ENCODE data around the gene USP9X.
A peak's percentile ranks its signal among the peaks of the same experiment; 100 is the strongest.

DNA sequence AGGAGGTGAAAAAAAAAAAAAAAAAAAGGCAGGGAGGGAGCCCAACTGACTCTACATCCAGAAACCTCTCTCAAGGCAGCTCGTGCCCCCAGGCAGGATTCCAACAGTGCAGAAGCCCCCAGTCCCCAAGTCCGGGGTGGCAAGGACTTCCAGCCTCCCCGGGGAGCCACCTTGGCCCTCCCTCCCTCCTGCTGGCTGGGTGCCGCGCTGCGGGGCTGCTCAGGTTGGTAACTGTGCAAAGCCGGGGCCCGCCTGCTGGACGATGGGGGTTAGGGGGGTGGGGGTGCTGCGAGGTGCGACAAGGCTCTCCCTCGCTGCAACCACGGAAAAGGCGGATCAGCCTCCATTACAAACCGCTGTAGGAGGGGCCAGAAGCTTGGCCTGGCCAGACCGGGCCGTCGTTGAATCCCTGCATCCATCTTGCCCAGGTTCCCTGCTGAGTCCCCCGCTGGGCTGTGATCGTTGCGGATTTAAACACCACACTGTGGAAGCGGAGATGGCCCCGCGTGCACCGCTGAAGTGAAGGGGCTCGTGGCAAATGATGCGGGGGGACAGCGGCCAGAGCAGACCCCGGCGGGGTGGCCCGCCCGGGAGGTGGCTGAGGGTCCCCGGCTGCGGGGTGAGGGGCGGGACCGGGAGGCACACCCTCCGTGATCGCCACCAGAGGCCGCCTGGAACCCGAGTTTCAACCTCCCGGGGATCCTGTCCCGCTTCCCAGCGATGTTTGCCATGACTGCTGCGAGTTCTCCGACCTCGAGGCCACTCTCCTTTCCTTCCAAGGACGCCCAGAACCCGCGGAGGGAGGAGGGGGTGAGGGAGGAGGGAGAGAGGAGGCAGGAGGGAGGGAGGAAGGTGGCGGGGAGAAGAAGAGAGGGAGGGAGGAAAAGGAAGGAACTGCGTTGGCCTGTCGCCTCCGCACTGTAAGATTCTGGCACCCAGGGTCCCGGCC is 190.7 kb downstream of the USP9X start:
- TF ChIP-seq, protein P1, sequence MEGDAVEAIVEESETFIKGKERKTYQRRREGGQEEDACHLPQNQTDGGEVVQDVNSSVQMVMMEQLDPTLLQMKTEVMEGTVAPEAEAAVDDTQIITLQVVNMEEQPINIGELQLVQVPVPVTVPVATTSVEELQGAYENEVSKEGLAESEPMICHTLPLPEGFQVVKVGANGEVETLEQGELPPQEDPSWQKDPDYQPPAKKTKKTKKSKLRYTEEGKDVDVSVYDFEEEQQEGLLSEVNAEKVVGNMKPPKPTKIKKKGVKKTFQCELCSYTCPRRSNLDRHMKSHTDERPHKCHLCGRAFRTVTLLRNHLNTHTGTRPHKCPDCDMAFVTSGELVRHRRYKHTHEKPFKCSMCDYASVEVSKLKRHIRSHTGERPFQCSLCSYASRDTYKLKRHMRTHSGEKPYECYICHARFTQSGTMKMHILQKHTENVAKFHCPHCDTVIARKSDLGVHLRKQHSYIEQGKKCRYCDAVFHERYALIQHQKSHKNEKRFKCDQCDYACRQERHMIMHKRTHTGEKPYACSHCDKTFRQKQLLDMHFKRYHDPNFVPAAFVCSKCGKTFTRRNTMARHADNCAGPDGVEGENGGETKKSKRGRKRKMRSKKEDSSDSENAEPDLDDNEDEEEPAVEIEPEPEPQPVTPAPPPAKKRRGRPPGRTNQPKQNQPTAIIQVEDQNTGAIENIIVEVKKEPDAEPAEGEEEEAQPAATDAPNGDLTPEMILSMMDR (IDR thresholded peaks at IDR 0.05) = peak; percentile 20; the same call in 1 of the 2 replicates
- TF ChIP-seq ZFX (IDR thresholded peaks at IDR 0.05; ENCODE audit: borderline replicate concordance) = no peak

Measured in 22Rv1 (cell line).